K562 (cell line): Measurements from ENCODE around the gene TTLL11.

Experiments
- ARID3A ChIP-seq: IDR thresholded peaks from 2 replicates; pipeline ENCODE4 v1.6.1; 2012; ENCODE audit warnings: low read depth, low read length, improper control_type of control experiment, borderline replicate concordance
- GATA2 ChIP-seq: sonication (generic); formaldehyde crosslinking; IDR thresholded peaks from 2 replicates; pipeline ENCODE4 v1.4.0; 2020; ENCODE audit warnings: mild to moderate bottlenecking, missing genetic modification reagents
- MTA1 ChIP-seq: fragments of 450-650 bp; IDR thresholded peaks from 2 replicates; pipeline ENCODE4 v1.6.1; 2017; ENCODE audit warnings: borderline replicate concordance
- SMC3 ChIP-seq: conservative IDR thresholded peaks from 2 replicates; pipeline ENCODE4 v1.6.1; 2011; ENCODE audit warnings: low read depth, low read length, improper control_type of control experiment; ENCODE audit not compliant: insufficient read depth

GRCh38 chr9:122060481-122060880, 32.6 kb downstream of the TTLL11 start:
- TF ChIP-seq SMC3 (no peak), MTA1 (no peak), ARID3A (no peak), GATA2 (CRISPR knock-in tag) (no peak)
